Measurements from ENCODE around the gene MANSC4.
"Not testable (repeated sequence)": the region's sequence is repeated elsewhere in the genome, so short reads cannot be mapped to it uniquely, and the experiment has no call there.

MANSC4 gene

DNA sequence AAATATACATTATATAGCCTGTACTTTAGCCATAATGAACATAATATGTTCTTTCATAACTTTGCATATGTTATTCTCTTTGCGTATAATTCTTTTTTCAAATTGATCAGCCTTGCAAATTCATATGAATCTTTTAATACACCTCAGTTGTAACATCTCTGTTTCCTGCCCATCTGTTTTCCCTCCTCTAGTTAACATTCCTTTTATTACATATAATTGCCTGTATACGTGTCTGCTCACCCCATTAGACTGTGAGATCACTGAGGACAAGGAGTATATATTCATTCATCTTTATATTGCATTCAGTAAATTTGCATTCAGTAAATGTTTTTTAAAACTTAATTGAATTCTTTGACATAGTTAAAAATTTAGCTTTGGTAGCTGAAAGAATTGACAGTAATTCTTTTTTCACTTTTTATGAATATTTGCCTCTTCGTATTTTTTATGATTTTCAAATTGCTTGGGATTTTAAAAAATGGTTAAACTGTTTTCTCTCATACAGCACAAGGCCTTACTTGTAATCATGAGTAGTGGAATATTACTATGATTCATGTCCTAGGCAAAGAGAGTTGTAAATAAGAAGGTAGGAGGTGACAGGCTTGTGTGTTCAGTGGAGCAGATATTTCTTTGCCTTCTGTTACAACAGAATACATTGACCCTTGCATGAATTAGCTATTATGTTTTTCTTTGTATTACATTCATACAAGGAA, 32.8 kb downstream of the MANSC4 start:
- DNase-seq: no peak

DNA sequence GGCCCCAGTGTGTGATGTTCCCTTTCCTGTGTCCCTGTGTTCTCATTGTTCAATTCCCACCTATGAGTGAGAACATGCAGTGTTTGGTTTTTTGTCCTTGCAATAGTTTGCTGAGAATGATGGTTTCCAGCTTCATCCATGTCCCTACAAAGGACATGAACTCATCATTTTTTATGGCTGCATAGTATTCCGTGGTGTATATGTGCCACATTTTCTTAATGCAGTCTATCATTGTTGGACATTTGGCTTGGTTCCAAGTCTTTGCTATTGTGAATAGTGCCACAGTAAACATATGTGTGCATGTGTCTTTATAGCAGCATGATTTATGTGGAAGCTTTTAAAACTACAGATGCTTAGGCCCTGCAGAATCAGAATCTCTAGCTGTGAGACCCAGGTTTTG, 34.3 kb downstream of the MANSC4 start:
- DNase-seq: not testable (repeated sequence)

DNA sequence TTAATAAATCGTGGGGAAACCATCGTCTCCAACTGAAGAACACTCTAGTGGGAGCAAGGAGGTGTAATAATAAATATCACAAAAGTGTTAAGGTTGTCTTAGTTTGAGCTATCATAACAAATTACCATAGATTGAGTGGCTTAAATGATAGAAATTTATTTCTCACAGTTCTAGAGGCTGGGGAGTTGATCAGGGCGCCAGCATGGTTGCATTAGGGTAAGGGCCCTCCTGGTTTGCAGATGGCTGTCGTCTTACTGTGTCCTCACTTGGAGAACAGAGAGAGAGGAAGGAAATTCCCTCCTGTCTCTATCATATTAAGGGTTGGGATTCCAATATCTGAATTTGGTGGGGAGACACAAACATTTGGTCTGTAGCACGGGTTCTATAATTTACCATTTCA, 36.4 kb downstream of the MANSC4 start:
- DNase-seq: no peak

DNA sequence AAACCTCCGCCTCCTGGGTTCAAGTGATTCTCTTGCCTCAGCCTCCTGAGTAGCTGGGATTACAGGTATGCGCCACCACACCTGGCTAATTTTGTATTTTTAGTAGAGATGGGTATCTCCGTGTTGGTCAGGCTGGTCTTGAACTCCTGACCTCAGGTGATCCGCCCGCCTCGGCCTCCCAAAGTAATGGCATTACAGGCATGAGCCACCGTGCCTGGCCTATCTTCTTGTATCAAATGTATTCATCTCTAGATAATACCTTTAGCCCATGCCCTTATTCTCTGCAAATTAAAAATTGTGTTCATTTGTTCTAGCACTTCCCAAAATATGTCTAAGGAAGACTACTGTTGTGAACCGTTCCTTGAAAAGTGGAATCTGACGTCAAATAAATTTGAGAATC, 45.7 kb downstream of the MANSC4 start:
- DNase-seq: not testable (repeated sequence)

DNA sequence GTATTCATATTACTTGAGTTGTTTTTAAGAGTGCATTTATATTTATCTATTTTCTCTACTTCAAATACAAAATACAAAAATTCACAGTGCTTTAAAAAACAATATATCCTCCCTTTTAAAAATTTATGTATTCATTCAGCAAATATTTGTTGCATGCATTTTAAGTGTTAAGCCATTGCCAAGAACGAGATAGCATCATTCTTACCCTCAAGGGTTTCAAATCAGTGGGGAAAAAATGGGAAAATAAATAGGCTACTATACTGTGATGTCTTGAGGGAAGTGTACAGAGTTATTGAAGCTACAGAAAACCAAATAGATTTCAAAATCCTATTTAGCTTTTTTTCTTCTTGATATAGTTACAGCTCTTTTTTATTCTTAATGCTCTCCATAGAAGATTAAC, 46.2 kb downstream of the MANSC4 start:
- DNase-seq: no peak

DNA sequence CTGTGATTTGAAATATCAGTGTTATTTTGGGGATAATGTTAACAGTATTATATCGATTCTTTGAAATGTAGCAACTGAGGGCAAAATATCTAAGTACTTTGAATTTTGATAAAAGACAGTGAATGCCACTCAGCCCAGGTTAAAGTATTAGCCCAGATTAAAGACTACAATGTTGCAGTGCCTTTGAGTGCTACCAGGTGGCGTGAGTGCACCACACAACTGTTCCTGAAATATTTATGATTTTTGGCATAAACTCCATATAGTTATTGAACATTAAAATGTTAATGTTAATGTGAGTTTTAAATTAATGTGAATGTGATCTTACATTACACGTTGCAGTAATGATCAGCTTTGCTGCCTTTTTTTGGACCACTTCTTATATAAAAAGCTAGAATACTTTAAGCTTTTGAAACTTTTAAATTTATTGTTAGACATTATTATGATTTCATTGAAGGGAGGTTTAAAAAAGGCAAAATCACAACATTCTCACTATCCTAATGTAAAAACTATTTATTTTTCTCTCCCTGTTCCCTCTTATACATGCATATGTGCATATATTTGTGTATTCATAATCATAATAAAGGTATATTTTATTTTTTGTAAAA, 46.9 kb downstream of the MANSC4 start:
- DNase-seq: peak; percentile 27

DNA sequence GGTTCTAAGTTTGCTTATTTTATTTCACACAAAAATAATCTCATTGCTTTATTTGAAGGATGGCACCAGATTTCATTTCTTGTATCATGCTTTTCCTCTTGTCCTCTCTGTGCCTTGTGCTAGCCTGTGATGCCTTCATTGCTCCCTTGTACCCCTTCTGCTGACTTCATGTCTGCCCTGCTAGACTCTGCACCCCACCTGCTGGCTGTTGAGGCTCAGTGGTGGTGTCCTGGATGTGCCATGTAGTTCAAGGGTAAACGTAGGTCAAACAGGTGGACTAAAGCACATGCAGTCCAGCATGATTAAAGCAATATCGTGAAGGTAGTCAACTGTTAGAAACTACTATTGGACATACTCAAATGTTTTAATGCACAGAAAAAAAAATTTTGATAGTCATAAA, 47.8 kb downstream of the MANSC4 start:
- DNase-seq: peak; percentile 15

DNA sequence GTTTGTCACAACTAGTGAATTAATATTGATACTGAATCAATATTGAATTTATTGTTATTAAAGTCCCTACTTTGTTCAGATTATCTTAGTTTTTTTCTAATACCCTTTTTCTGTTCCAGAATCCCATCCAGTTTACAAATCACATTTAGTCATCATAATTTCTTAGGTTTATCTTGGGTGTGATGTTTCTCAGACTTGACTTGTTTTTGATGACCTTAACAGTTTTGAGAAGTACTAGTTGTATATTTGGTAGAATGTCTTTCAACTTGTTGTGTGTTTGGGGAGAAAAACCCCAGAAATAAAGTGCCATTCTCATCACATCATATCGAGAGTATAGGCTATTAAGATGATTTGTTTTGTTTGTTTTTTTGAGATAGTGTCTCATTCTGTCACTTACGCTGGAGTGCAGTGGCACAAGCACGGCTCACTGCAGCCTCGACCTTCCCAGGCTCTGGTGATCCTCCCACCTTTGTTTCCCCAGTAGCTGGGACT, 49.9 kb downstream of the MANSC4 start:
- no peak for DNase-seq

DNA sequence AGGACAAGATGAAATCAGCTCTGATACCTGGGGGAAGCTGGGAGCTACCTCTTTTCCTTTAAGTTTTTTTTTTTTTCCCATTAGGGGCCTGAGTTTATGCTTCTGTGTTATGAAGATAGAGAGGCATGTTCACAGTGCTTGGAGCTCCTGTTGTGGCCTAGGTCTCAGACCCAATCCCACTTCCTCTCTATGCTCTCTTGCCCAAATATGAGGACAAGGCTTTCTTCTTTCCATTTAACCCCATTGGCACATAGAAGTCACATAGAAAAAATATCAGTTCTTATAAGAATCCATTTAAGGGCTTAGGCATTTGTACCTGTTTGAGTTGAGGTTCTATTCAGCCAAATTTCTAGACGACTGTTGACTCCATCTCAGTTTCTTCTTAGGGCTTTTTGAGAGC, 56.8 kb downstream of the MANSC4 start:
- no peak for DNase-seq

Data from activated CD4-positive, alpha-beta T cell treated with anti-CD3 and anti-CD28 coated beads, Interleukin-2, amount 50 U/mL, for 16 hours (primary cell).